Activated CD8-positive, alpha-beta memory T cell treated with anti-CD3 and anti-CD28 coated beads for 4 hours (primary cell): ENCODE measurements around the gene GRM7.

ENCODE experiments used
- DNase-seq, 2 donors: peaks; one replicate each; pipeline ENCODE4 v3.0.0-alpha.2; 2020; ENCODE audit warnings: low read depth in 2 of 2

Gene GRM7

DNA sequence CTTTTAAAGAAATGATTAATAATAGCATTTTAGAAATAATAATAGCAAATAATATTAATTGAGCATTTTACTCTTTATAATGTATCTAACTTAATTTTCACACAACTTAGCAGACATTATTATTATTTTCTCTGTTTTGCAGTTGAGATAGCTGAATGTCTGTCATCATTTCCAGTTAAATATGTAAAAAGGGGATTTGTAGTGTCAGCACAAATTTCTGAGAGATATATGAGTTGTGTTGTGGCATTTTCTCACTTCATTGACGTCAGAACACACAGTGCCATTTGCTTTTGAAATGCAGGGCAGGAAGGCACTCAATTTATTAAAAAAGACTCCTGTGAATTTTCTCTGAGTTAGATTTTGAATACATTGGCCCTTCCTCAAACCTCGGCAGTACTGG is 111.0 kb downstream of the GRM7 start:
- DNase-seq = no peak

GRCh38 chr3:6985848-6986247 is 124.9 kb downstream of the GRM7 start:
- DNase-seq = no peak

GRCh38 chr3:6989608-6990291 is 128.8 kb downstream of the GRM7 start:
- no peak for DNase-seq

DNA sequence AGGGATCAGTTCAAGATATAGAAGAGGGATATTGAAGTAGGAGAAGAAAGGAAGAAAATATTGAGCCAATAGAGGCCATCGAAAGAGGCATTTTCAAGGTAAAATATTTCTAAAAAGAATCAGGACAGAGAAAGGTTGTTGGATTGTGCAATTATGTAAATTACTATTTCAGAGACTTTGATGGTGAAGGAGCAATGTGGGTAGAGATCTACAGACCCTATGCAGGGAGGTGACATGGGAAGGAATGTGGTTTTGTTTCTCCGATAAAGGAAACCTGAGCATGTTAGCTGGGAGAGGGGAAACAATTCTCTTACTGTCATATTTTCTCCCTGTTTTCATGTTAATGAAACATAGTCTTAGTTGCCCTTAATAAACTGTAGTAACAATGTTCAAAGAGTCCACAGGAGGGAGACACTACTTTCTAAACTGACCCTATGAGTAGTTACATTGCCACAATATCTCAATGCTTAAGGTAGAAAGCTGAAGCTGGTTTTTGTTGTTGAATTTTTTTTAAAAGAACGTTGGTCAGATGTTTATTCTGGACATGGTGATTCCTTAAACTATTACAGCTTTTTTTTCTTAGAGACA is 133.3 kb downstream of the GRM7 start:
- DNase-seq = no peak

DNA sequence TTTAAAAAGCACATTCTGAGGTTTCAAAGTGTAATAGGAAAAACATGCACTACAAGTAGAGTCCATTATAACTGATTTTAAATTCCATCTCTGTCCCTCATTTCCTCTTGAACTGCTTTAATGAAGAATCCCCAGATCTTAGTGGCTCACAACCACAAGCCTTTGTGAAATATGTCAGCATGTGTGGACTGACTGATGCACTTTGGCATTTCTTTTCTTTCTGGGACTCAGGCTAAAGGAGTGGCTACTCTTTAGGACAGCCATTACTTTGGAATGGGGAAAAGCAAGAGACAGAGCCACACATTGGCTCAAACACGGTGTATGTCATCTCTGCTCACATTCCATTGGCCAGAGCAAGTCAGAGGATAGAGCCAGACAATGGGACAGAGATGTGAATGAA is 139.6 kb downstream of the GRM7 start:
- DNase-seq = no peak

DNA sequence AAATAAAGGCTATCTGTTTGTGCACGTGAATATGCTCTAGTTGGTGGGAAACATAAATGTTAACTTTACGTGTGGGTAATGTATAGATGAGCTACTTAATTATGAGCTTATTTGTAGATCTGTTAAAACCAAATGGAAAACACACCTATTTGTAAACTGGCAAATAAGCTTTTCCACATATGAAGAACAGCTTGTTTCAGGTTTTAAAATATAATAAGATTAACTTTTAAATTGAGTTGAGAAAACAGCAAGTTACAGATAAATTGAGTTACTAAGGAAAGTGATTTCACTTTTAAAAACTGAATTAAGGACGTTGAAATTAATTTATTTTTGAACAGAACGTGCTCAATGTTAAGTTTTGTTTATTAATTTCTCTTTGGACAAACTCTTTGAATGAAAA is 140.5 kb downstream of the GRM7 start:
- no peak for DNase-seq

- DNase-seq = no peak
Observed at GRCh38 chr3:7015683-7016440, 154.9 kb downstream of the GRM7 start.

DNA sequence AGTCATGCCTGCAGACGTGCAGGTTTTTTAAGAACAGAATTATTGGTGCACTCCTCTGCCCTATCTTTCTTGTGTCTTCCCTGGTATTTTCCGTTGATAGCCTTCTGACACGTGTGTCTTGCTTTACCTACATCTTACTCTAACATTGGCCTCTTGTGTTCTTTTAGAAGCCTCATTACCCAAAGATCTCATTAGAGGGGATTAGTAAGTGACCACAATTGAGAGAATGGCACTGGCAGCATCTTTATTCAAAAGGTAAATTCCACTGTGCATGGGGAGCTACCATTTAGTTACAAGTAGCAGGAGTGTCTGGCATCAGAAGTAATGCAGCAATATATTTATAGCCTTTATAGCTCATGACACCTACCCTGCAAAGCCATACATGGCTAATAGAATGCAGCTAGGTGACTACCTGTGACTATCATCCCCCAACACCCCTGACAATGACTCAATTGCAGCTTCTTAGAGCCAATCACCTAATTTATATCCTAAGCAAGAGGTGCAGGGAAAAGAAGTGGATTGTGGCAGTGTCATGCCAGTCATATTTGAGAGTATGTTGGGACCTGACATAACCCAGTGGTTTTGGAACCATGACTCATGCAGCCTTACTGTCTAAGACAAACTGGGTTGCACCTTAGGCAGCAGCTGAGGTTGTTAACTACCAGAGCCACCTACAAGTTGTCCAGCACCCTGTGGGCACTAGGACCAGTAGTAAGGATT is 164.8 kb downstream of the GRM7 start:
- DNase-seq = no peak

- DNase-seq = no peak
Observed at GRCh38 chr3:7029562-7029961, 168.6 kb downstream of the GRM7 start.

- DNase-seq = no peak
Observed at GRCh38 chr3:7038394-7038793, 177.5 kb downstream of the GRM7 start.

GRCh38 chr3:7062714-7063113 is 201.8 kb downstream of the GRM7 start:
- no peak for DNase-seq

- DNase-seq = no peak
Observed at GRCh38 chr3:7070461-7070860, 209.5 kb downstream of the GRM7 start.

DNA sequence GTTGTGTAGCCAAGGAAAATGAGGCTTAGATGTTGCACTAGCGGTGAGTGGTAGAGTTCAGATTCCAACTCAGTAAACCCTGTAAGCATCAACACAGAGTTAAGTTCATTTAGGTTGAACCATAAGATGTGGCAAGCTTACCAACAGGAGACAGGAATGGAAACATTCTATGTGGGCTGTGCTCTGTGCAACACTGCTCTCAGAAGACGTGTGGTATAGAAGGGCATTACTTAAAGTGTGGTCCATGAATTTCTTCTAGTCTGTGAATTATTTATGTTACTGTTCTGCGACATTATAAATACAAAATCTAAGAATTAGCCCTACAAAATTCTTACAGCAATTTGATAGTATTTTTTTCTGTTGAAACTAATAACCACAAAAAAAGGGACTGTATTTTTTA is 213.3 kb downstream of the GRM7 start:
- no peak for DNase-seq

DNA sequence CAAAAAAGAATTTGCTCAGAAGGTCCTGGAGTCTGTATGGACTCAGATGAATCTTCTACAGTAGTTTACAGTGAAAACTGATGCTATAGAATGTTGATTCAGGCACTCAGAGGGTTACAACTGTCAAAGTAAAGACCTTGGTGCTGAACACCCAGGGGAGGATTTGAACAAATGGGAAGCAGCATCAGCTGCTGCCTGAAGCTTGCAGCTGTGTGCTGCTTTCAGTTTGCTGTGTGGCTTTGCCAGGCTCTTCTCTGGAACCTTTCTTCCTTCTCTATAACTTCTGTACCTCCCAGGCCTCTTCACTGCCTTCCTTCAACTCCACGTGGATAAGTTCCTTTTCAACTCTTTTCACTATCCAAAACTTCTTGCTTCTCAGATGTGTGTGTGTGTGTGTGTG is 214.2 kb downstream of the GRM7 start:
- DNase-seq = no peak

DNA sequence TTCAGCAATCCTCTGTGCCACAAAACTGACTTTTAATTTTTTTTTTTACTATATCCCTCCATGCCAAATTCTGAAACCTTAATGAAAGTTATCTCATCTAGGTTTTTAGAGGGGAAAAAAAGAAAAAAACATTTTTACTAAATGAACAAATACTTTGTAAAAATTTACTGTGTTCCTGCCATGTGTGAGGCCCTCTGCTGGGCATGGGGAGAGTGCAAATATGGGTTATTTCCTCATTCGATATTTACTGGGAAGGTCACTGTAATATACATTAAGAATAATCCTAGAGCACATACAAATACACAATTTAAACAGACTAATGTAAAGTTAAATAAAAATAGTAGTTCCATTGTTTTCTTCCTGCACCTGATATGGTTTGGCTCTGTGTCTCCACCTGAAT is 215.0 kb downstream of the GRM7 start:
- DNase-seq = no peak

DNA sequence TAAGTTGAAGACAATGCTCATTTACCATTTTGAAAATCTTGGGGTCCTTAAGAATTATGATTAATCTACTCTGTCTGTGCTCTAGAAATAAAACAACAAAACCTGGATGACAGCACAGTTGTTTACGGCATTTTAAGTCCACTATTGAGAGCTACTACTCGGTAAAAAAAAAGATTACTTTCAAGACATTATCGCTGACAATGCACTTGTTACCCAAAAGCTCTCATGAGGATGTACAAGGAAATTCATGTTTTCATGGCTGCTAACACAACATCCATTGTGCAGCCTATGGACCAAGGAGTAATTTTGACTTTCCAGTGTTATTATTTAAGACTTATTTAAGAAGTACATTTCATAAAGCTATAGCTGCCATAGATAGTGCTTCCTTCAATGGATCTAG is 221.3 kb downstream of the GRM7 start:
- DNase-seq = no peak

DNA sequence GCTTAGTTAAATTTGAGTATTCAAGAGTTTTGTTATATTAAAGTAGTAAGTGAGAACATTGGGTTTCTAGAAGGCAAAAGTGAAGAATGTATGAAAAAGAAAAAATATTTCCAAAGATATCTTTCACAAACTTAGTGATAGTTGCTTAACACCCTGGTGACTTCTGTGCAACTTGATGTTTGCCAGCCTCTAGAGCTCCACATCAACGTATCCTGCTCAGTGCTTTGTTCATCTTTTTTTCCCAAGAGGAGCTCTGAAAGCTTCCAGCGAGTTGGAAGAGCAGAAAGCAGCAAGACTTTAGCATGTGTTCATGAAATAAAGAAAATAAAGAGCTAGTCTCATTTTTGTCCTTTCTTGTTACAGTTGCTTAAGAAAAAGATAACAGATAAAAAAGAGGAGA is 225.5 kb downstream of the GRM7 start:
- no peak for DNase-seq

- DNase-seq = no peak
Observed at GRCh38 chr3:7095116-7095515, 234.2 kb downstream of the GRM7 start.

DNA sequence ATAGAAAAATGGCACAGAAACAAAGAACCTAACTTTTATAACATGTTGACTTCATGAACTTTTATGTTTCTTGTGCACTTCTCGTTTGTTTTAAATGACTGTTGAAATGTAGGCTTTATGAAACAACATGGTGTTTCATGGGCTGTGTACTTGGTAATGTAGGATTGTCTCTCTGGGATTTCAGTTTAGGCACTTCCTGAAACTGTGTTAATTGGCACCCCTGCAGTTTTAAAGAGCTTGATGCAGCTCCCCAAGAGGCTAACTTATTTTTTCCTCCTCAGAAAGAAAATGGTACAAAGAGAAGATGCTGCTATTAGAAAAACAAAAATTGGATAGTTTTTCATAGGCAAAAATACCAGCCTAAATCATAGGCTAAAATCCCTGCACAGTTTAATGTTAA is 239.2 kb downstream of the GRM7 start:
- no peak for DNase-seq

- no peak for DNase-seq
Observed at GRCh38 chr3:7106635-7107034, 245.7 kb downstream of the GRM7 start.

DNA sequence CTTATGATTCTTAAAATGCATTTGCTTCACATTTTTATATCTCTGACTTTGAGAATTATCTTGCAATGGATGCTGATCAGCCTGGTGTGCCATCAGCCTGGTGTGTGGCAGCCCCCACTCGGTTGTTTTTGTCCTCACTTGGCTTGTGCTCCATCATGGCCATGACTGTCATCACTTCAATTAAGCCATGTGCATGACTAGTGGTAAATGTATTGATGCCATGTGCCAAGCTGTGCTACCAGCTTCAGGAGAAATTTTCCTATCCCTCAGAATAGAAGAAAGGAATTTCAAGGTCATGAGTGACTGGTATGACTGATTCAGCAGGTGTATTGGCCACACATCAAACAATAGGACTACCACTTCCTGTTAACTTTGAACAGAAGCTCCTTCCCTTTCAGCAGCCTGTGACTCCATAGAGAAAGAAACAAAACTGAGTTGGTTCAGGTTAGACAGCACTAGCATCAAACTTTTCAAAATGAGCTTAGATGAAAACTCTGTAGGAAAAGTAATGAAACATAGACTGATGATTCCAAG is 251.7 kb downstream of the GRM7 start:
- DNase-seq = no peak

GRCh38 chr3:7144697-7145308 is 283.9 kb downstream of the GRM7 start:
- DNase-seq = no peak
